ENCODE results near the gene POLE.

Gene POLE

GRCh38 chr12:132580701-132581292 is 106.3 kb downstream of the POLE start:
- in situ Hi-C loops (cut with HindIII; ENCODE audit: low pct_ligation_motif_present, low pct_unique_long_range_greater_than_20kb, low sequenced_read_pairs), result no loop called here

DNA sequence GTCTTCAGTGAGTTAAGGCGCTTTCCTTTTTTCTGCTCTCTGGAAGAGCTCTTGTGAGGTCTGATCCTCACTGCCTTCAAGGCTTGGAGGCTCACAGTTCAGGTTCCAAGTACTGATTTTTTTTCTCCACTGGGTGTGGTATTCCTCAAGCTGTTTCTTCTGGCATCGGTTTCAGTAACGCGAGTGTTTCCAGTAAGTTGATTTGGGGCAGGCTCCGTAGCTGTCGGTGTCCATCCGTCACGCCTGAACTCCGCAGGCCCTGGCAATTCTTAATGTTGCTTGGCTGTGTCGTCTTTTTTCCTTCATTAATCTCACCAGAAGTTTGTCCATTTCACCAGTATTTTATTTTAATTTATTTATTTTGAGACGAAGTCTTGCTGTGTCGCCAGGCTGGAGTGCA is 107.4 kb downstream of the POLE start:
- in situ Hi-C loops (cut with HindIII; ENCODE audit: low pct_ligation_motif_present, low pct_unique_long_range_greater_than_20kb, low sequenced_read_pairs), result no loop called here
- no peak for DNase-seq

More at GRCh38 chr12:132580701-132581292, 106.3 kb downstream of the POLE start:
- DNase-seq, result no peak

DNA sequence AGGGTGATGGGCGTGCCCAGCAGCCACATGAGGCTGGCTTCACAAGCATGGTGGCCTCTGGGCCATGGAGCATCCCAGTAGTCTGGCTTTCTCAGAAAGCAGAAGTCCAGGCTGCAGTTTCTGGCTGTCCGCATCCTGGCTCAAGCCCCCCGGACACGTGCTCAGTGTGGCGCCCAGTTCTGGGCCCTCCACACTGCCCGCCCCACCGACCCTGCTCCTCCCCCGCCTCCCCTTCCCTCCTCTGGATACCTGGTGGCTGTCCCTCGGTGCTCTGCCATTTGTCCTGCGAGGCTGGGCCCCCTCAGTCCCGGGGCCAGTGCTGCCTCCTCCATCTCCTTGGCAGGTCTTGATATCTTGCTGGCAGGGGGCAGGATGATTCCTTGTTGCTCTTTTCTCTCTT is 108.3 kb downstream of the POLE start:
- in situ Hi-C loops (cut with HindIII; ENCODE audit: low pct_ligation_motif_present, low pct_unique_long_range_greater_than_20kb, low sequenced_read_pairs), result no loop called here
- no peak for DNase-seq

DNA sequence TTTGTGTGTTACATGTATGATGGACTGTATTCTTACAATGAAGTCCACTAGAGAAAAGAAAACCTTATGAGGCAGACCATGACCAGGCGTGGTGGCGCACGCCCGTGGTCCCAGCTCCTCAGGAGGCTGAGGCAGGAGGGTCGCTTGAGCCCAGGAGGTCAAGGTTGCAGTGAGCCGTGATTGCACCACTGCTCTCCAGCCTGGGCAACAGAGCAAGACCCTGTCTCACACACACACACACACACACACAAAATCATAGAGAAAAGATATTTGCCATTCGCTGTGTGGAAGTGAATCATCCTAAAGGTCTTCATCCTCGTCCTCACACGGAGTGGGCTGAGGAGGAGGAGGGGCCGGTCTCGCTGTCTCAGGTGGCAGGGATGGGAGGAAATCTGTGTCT is 109.0 kb downstream of the POLE start:
- in situ Hi-C loops (cut with HindIII; ENCODE audit: low pct_ligation_motif_present, low pct_unique_long_range_greater_than_20kb, low sequenced_read_pairs), result no loop called here
- no peak for DNase-seq

GRCh38 chr12:132577191-132577920 is 109.8 kb downstream of the POLE start:
- in situ Hi-C loops (cut with HindIII; ENCODE audit: low pct_ligation_motif_present, low pct_unique_long_range_greater_than_20kb, low sequenced_read_pairs), result no loop called here
- no peak for DNase-seq

GRCh38 chr12:132576701-132577100 is 110.4 kb downstream of the POLE start:
- DNase-seq, result no peak
- in situ Hi-C loops (cut with HindIII; ENCODE audit: low pct_ligation_motif_present, low pct_unique_long_range_greater_than_20kb, low sequenced_read_pairs), result no loop called here

DNA sequence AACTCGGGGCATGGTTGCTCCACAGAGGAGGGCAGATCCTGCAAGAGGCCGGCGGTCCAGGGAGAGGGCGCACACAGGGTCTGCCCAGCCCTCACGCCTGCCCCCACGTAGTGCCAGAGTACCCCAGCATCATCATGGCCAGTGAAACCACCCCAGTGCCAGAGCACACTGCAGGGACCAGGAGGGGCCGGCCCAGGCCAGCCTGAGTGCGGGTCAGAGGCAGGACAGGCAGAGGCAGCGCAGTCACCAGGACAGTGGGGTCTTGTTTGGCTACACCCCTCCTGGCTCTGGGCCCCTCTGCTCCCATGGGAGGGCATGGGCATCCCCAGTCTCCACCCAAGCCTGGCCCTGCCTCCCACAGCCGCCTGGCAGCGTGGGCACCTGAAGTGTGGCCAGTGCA is 111.5 kb downstream of the POLE start:
- in situ Hi-C loops (cut with HindIII; ENCODE audit: low pct_ligation_motif_present, low pct_unique_long_range_greater_than_20kb, low sequenced_read_pairs), result no loop called here

GRCh38 chr12:132574271-132574996 is 112.7 kb downstream of the POLE start:
- no peak for DNase-seq
- in situ Hi-C loops (cut with HindIII; ENCODE audit: low pct_ligation_motif_present, low pct_unique_long_range_greater_than_20kb, low sequenced_read_pairs), result no loop called here

More for the DNA sequence above, 111.5 kb downstream of the POLE start:
- no peak for DNase-seq

Data from ACHN (cell line).